HCT116 (cell line): ENCODE data around the gene CRB1. TPM values are rescaled to one million over a fixed set of nuclear protein-coding genes. Genes with fewer than 3 reads are reported as not detected.

Source experiments
- ATAC-seq: fragments of 200-7000 bp; cut with Tn5 transposase; 2 replicates; pipeline ENCODE4 v1.9.1; 2020; ENCODE audit warnings: mild to moderate bottlenecking, moderate library complexity
- BruUV-seq: library from RNA; stranded (reverse); fragments of 400-500 nt; replicated peaks from 2 replicates; lab custom pipeline; 2021; lab: Mats Ljungman, UMichigan
- CTCF ChIA-PET: fragments of 300-600 bp; sonication (Branson Sonifier 250); formaldehyde crosslinking; loops from one replicate; lab custom pipeline; 2021; ENCODE audit warnings: antibody characterized with exemption; lab: Charles Lee
- POLR2A ChIA-PET: fragments of 300-600, 350-600 bp; sonication (Branson Sonifier 250); formaldehyde crosslinking; loops from one replicate; lab custom pipeline; 2021; ENCODE audit warnings: antibody characterized with exemption; lab: Charles Lee
- RAD21 ChIA-PET, 2 experiments: fragments of 300-600 bp; sonication (Branson Sonifier 250); formaldehyde crosslinking; loops; one replicate each; lab custom pipeline; 2023; ENCODE audit warnings: low total read pairs in 2 of 2; ENCODE audit not compliant: uncharacterized antibody in 2 of 2, unreplicated experiment in 2 of 2, low non-redundant PET in 1 of 2; lab: Charles Lee
- DNase-seq: peaks from one replicate; pipeline ENCODE4 v3.0.0-alpha.2; 2010; ENCODE audit warnings: low read depth, low spot score
- H2AFZ ChIP-seq: fragments of 200-600 bp; shearing (Covaris generic), sonication (generic); 2 replicates; pipeline ENCODE4 v1.6.1; 2017; ENCODE audit warnings: low read depth, mixed run types, mixed read lengths, antibody characterized with exemption, low read length; ENCODE audit not compliant: poor library complexity, severe bottlenecking
- H3K27ac ChIP-seq: 2 replicates; pipeline ENCODE4 v1.5.1; 2012; ENCODE audit warnings: low read depth, low read length
- H3K27me3 ChIP-seq: fragments of 200-600 bp; sonication (generic); 2 replicates; pipeline ENCODE4 v1.6.1; 2016; ENCODE audit warnings: mixed run types, low read length, mixed read lengths; ENCODE audit not compliant: insufficient read depth
- H3K36me3 ChIP-seq, 2 experiments: fragments of 200-500 bp in 1 of 2; fragments of 200-600 bp in 1 of 2; sonication (Bioruptor generic) in 1 of 2; sonication (generic) in 1 of 2; 2 replicates each; pipeline versions ENCODE4 v1.5.1 to v1.6.1; 2014 to 2016; ENCODE audit warnings: low read length in 2 of 2, inconsistent platforms in 1 of 2, mixed read lengths in 1 of 2, mixed run types in 1 of 2; ENCODE audit not compliant: insufficient read depth in 2 of 2, control insufficient read depth in 1 of 2
- H3K4me1 ChIP-seq, 2 experiments: fragments of 200-600 bp in 1 of 2; sonication (generic) in 1 of 2; 2 replicates each; pipeline versions ENCODE4 v1.5.1 to v1.6.1; 2012 to 2017; ENCODE audit warnings: low read length in 2 of 2, inconsistent platforms in 1 of 2, mild to moderate bottlenecking in 1 of 2, mixed read lengths in 1 of 2, mixed run types in 1 of 2, moderate library complexity in 1 of 2; ENCODE audit not compliant: insufficient read depth in 2 of 2, control insufficient read depth in 1 of 2
- H3K4me2 ChIP-seq: fragments of 200-600 bp; sonication (generic); 2 replicates; pipeline ENCODE4 v1.6.1; 2017; ENCODE audit warnings: mixed run types, low read length, mixed read lengths
- H3K4me3 ChIP-seq, 2 experiments: fragments of 200-600 bp in 1 of 2; sonication (generic) in 1 of 2; replicated peaks in 1 of 2; 2 replicates each; pipeline ENCODE4 v1.5.1; 2011 to 2016; ENCODE audit warnings: low read length in 2 of 2, control low read depth in 1 of 2, low read depth in 1 of 2, mild to moderate bottlenecking in 1 of 2, mixed read lengths in 1 of 2, mixed run types in 1 of 2
- H3K79me2 ChIP-seq: fragments of 200-600 bp; sonication (generic); 2 replicates; pipeline ENCODE4 v1.6.1; 2017; ENCODE audit warnings: mild to moderate bottlenecking, mixed run types, low read length, moderate library complexity, mixed read lengths; ENCODE audit not compliant: insufficient read depth
- H3K9ac ChIP-seq: fragments of 200-600 bp; sonication (generic); 2 replicates; pipeline ENCODE4 v1.6.1; 2016; ENCODE audit warnings: low read length, mixed read lengths
- H3K9me2 ChIP-seq: fragments of 200-600 bp; sonication (generic), shearing (Covaris generic); 2 replicates; pipeline ENCODE4 v1.6.1; 2017; ENCODE audit warnings: mixed run types, mild to moderate bottlenecking, moderate library complexity; ENCODE audit not compliant: insufficient read depth
- H3K9me3 ChIP-seq, 2 experiments: fragments of 200-500 bp in 1 of 2; fragments of 200-600 bp in 1 of 2; sonication (Bioruptor generic) in 1 of 2; sonication (generic) in 1 of 2; 2 replicates each; pipeline ENCODE4 v1.6.1; 2014 to 2017; ENCODE audit warnings: low read length in 2 of 2, mixed read lengths in 2 of 2, inconsistent platforms in 1 of 2, low read depth in 1 of 2, mild to moderate bottlenecking in 1 of 2, mixed run types in 1 of 2, moderate library complexity in 1 of 2; ENCODE audit not compliant: control insufficient read depth in 1 of 2, insufficient read depth in 1 of 2
- H4K20me1 ChIP-seq: fragments of 200-600 bp; sonication (generic), shearing (Covaris generic); 2 replicates; pipeline ENCODE4 v1.6.1; 2017; ENCODE audit warnings: mixed run types, mild to moderate bottlenecking, moderate library complexity; ENCODE audit not compliant: insufficient read depth
- CEBPB ChIP-seq: IDR thresholded peaks from 2 replicates; pipeline ENCODE4 v1.6.1; 2012; ENCODE audit warnings: low read depth
- JUND ChIP-seq: IDR thresholded peaks from 2 replicates; pipeline ENCODE4 v1.6.1; 2012
- RAD21 ChIP-seq: IDR thresholded peaks from 2 replicates; pipeline ENCODE4 v1.6.1; 2012; ENCODE audit warnings: low read depth, mild to moderate bottlenecking
- TCF7L2 ChIP-seq: IDR thresholded peaks from 2 replicates; pipeline ENCODE4 v1.7.0; 2011; ENCODE audit warnings: borderline replicate concordance, inconsistent platforms; ENCODE audit not compliant: insufficient read depth, insufficient read length; ENCODE audit errors: extremely low read depth
- YY1 ChIP-seq: IDR thresholded peaks from 2 replicates; pipeline ENCODE4 v1.6.1; 2011; ENCODE audit warnings: low read length, low read depth, moderate library complexity, mild to moderate bottlenecking; ENCODE audit not compliant: insufficient replicate concordance; ENCODE audit errors: extremely low read depth
- intact Hi-C: fragments of 100-400 bp; cut with micrococcal nuclease; formaldehyde crosslinking; loops from 2 replicates; pipeline ENCODE4 v1.10.0; 2022
- total RNA-seq: library from RNA; stranded (reverse); gene quantifications from one replicate; pipeline ENCODE4 v1.2.1, GENCODE V29; 2021; ENCODE audit not compliant: unreplicated experiment
- TF ChIP-seq, protein P1 (sequence below): IDR thresholded peaks from 2 replicates; pipeline ENCODE4 v1.6.1; 2012
- TF ChIP-seq, protein P2 (sequence below), 3 experiments: fragments of 200-600 bp in 1 of 3; sonication (generic) in 1 of 3; IDR thresholded peaks in 2 of 3; conservative IDR thresholded peaks in 1 of 3; 2 replicates each; pipeline ENCODE4 v1.5.1; 2012 to 2017; ENCODE audit warnings: low read depth in 2 of 3, low read length in 2 of 3, antibody characterized with exemption in 1 of 3, borderline replicate concordance in 1 of 3, control low read depth in 1 of 3, mild to moderate bottlenecking in 1 of 3, mixed read lengths in 1 of 3, mixed run types in 1 of 3, moderate library complexity in 1 of 3; ENCODE audit not compliant: insufficient read depth in 1 of 3

The CRB1 gene
- total RNA-seq, 1 experiment from 2014 or later, result 0.07 TPM

DNA sequence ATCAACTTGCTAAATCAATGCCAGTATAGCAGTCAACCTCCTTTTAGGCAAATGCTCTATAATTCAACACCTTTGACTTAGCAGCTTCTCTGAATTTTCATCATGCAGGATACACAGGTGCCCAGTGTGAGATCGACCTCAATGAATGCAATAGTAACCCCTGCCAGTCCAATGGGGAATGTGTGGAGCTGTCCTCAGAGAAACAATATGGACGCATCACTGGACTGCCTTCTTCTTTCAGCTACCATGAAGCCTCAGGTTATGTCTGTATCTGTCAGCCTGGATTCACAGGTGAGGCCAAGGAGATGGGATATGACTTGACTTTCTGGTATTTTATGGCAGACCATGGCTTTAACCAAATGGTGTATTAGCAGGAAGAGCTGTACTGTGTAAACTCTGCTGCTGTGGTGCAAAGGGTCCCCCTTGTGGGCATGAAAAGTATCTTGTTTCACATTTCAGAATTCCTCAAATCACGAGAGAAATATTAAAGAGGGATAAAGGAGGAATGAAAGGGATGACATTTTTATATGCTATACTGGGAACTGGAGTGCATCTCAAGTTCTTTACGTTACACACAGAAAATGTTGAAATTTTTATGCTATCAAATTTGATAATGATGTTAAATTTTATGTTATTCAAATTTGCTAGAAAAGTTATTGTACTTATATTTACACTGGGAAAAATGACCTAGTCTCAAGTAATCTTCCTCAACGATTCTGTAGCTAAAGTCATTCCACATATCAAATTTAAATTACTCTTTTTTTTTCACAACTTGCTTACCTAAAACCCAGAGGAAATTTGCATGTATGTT, 88.9 kb downstream of the CRB1 start:
- BruUV-seq, result no TSS peak
- Histone ChIP-seq H3K4me1 (no peaks in the 10 kb centered on the region), H3K9ac (no peak overlapping the region)
- intact Hi-C loops, result loop anchor here (1.0 to 10.0 kb wide), 5 partner anchors 30 to 632 kb away; no protein-coding TSS in a partner anchor
- TF ChIP-seq, protein P1, sequence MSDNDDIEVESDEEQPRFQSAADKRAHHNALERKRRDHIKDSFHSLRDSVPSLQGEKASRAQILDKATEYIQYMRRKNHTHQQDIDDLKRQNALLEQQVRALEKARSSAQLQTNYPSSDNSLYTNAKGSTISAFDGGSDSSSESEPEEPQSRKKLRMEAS, result no peak
- peak; percentile 41 for TF ChIP-seq YY1
- no peak for TF ChIP-seq CEBPB
- TF ChIP-seq RAD21, result peak; percentile 86
- no peak for TF ChIP-seq JUND
- no peak for TF ChIP-seq TCF7L2
- TF ChIP-seq, protein P2, sequence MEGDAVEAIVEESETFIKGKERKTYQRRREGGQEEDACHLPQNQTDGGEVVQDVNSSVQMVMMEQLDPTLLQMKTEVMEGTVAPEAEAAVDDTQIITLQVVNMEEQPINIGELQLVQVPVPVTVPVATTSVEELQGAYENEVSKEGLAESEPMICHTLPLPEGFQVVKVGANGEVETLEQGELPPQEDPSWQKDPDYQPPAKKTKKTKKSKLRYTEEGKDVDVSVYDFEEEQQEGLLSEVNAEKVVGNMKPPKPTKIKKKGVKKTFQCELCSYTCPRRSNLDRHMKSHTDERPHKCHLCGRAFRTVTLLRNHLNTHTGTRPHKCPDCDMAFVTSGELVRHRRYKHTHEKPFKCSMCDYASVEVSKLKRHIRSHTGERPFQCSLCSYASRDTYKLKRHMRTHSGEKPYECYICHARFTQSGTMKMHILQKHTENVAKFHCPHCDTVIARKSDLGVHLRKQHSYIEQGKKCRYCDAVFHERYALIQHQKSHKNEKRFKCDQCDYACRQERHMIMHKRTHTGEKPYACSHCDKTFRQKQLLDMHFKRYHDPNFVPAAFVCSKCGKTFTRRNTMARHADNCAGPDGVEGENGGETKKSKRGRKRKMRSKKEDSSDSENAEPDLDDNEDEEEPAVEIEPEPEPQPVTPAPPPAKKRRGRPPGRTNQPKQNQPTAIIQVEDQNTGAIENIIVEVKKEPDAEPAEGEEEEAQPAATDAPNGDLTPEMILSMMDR (IDR thresholded peaks at IDR 0.05 in 2 of 3, conservative IDR thresholded peaks at IDR 0.05 in 1 of 3; ENCODE audit: borderline replicate concordance in 1 of 3, insufficient read depth in 1 of 3, low read depth in 2 of 3, low read length in 2 of 3), result peak; percentile 64 to 86 (median 79)
- TF ChIP-seq, all 23 proteins: peak for 3
- Histone ChIP-seq H3K9me2 (no peaks in the 10 kb centered on the region), H3K36me3 (no peaks in the 10 kb centered on the region), H3K79me2 (no peaks in the 10 kb centered on the region), H2AFZ (peak overlapping the region; percentile 88), H3K9me3 (no peaks in the 10 kb centered on the region), H3K4me2 (peak overlapping the region; percentile 8; the same call in 1 of the 2 replicates), H3K27ac (no peak overlapping the region), H3K4me3 (no peak overlapping the region), H4K20me1 (no peaks in the 10 kb centered on the region), H3K27me3 (no peaks in the 10 kb centered on the region)
- DNase-seq, result peak; percentile 42
- ChIA-PET CTCF (interaction anchor here (0.8 to 3.4 kb wide), 10 partner anchors 9 to 634 kb away, joined by 3 to 32 read pairs (median 4); no protein-coding TSS in a partner anchor), RAD21 (interaction anchor here (0.7 to 1.4 kb wide), 3 partner anchors 132 to 176 kb away, joined by 3 to 5 read pairs (median 3); no protein-coding TSS in a partner anchor), POLR2A (no interaction called here)
- ATAC-seq, result peak; percentile 91
